ENCODE results near the gene RAD50.
A peak's percentile ranks its signal among the peaks of the same experiment; 100 is the strongest.

RAD50 gene

DNA sequence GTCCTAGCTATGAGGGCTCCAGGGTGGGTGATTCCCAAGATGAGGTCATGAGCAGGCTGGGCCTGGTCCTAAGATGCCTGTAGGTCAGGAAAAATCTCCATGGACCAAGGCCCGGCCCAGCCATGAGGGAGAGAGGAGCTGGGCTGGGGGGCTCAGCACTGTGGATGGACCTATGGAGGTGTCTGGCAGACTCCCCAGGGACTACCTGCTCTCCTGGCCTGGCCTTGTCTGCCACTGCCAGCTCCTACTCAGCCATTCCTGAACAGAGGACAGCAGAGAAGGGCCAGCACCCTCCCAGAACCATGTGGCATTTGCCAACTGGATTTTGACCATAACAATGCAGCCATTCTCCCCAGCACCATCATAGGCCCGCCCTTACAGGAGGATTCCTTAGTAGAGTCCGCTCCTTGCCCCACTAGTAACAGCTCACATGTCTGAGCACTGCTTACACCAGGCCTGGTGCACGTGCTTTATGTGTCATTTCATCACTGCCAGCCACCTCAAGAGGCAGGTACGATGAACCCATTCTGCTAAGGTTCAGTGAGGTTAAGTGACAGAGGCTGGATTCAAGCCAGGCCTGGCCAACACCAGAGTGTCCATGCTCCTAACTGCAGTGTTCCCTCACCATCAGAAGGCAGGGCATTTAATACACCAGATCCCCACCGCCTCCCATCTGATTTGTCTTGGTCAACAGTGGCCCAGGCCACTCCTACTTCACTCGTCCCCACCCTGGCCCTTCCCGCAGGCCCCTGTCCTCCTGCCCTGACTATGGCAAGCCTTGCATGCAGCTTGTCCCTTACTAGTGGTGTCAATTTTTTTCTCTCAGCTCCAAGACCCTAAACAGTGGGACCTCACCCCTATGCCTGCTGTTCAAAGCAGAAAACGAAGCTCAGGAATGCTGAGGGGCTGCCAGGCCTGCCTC, 101.9 kb downstream of the RAD50 start:
- Histone ChIP-seq H3K27me3 (replicated peaks) (no peaks in the 10 kb centered on the region), H3K4me3 (ENCODE audit: low read depth, low read length) (no peak overlapping the region), H3K27ac (no peak overlapping the region), H3K36me3 (replicated peaks) (no peaks in the 10 kb centered on the region)
- no peak for DNase-seq
- in situ Hi-C loops (cut with HindIII; ENCODE audit: low pct_ligation_motif_present, low sequenced_read_pairs), result no loop called here
- no peak for TF ChIP-seq CTCF (IDR thresholded peaks at IDR 0.05; ENCODE audit: low read depth, low read length, missing control alignments)

DNA sequence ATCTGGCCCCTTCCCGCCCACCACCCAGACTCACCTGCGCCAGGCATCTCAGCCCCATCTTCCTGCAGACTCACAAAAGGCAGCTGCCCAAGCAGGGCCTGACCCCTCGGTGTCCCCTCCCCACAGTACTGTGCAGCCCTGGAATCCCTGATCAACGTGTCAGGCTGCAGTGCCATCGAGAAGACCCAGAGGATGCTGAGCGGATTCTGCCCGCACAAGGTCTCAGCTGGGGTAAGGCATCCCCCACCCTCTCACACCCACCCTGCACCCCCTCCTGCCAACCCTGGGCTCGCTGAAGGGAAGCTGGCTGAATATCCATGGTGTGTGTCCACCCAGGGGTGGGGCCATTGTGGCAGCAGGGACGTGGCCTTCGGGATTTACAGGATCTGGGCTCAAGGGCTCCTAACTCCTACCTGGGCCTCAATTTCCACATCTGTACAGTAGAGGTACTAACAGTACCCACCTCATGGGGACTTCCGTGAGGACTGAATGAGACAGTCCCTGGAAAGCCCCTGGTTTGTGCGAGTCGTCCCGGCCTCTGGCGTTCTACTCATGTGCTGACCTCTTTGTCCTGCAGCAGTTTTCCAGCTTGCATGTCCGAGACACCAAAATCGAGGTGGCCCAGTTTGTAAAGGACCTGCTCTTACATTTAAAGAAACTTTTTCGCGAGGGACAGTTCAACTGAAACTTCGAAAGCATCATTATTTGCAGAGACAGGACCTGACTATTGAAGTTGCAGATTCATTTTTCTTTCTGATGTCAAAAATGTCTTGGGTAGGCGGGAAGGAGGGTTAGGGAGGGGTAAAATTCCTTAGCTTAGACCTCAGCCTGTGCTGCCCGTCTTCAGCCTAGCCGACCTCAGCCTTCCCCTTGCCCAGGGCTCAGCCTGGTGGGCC, 103.1 kb downstream of the RAD50 start:
- in situ Hi-C loops (cut with HindIII; ENCODE audit: low pct_ligation_motif_present, low sequenced_read_pairs), result no loop called here
- H3K4me3 ChIP-seq (ENCODE audit: low read depth, low read length), result no peak overlapping the region
- no peaks in the 10 kb centered on the region for H3K27me3 ChIP-seq (replicated peaks)
- H3K27ac ChIP-seq, result no peak overlapping the region
- no peak for DNase-seq
- no peak for TF ChIP-seq CTCF (IDR thresholded peaks at IDR 0.05; ENCODE audit: low read depth, low read length, missing control alignments)
- H3K36me3 ChIP-seq (replicated peaks), result no peaks in the 10 kb centered on the region

DNA sequence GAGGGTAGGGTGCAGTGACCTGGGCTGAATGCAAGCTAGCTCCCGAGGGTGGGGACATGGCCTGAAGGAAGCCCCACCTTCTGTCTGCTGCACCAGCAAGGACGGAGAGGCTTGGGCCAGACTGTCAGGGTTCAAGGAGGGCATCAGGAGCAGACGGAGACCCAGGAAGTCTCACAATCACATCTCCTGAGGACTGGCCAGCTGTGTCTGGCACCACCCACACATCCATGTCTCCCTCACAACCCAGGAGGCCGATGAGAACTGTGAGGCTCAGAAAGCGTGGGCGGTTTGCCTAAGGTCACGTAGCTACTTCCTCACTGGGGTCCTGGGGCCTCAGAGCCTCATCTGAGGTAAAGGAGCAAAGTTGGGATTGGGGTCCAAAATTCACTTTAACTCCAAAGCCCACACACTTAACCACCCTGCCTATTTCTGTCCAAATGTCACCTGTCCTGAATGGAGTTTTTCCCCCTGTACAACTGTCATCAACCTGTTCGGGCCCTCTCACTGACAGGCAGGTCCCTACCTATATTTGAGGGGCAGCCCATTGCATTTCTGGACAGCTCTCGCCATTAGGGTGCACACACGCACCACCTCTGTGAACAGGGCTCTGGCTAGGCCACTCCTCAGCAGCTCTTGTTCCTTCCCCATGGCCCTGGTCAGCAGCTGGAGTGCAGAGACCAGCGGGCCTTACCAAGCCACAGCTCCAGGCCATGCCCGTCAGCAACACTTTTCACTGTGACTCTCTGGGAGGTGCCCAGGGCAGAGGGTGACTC, 104.6 kb downstream of the RAD50 start:
- Histone ChIP-seq H3K4me3 (ENCODE audit: low read depth, low read length) (no peak overlapping the region), H3K27me3 (replicated peaks) (no peaks in the 10 kb centered on the region), H3K36me3 (replicated peaks) (no peaks in the 10 kb centered on the region), H3K27ac (no peak overlapping the region)
- TF ChIP-seq CTCF (IDR thresholded peaks at IDR 0.05; ENCODE audit: low read depth, low read length, missing control alignments), result peak; percentile 28
- no peak for DNase-seq
- in situ Hi-C loops (cut with HindIII; ENCODE audit: low pct_ligation_motif_present, low sequenced_read_pairs), result no loop called here

GRCh38 chr5:132662004-132662401, 105.2 kb downstream of the RAD50 start:
- Histone ChIP-seq H3K27me3 (replicated peaks) (no peaks in the 10 kb centered on the region), H3K36me3 (replicated peaks) (no peaks in the 10 kb centered on the region), H3K27ac (no peak overlapping the region), H3K4me3 (ENCODE audit: low read depth, low read length) (no peak overlapping the region)
- no peak for DNase-seq
- in situ Hi-C loops (cut with HindIII; ENCODE audit: low pct_ligation_motif_present, low sequenced_read_pairs), result no loop called here
- TF ChIP-seq CTCF (IDR thresholded peaks at IDR 0.05; ENCODE audit: low read depth, low read length, missing control alignments), result no peak

GRCh38 chr5:132662925-132663770, 106.4 kb downstream of the RAD50 start:
- in situ Hi-C loops (cut with HindIII; ENCODE audit: low pct_ligation_motif_present, low sequenced_read_pairs), result no loop called here
- no peak overlapping the region for H3K4me3 ChIP-seq (ENCODE audit: low read depth, low read length)
- H3K36me3 ChIP-seq (replicated peaks), result no peaks in the 10 kb centered on the region
- peak; percentile 12 for TF ChIP-seq CTCF (IDR thresholded peaks at IDR 0.05; ENCODE audit: low read depth, low read length, missing control alignments)
- no peak for DNase-seq
- no peaks in the 10 kb centered on the region for H3K27me3 ChIP-seq (replicated peaks)
- no peak overlapping the region for H3K27ac ChIP-seq
